Uterus (tissue), 2 donors: ENCODE measurements around the gene TLE4.

Source experiments
- CTCF ChIP-seq, 4 experiments: fragments of 200-600 bp in 2 of 4; fragments of 450-650 bp in 2 of 4; sonication (generic) in 2 of 4; IDR thresholded peaks; one replicate each; pipeline ENCODE4 v1.5.1; 2016 to 2019; ENCODE audit warnings: antibody characterized with exemption in 4 of 4, mild to moderate bottlenecking in 2 of 4, moderate library complexity in 1 of 4
- POLR2A ChIP-seq, 2 donors: fragments of 450-650 bp; IDR thresholded peaks; one replicate each; pipeline ENCODE4 v1.6.1; 2016; ENCODE audit warnings: antibody characterized with exemption in 2 of 2, mild to moderate bottlenecking in 1 of 2, moderate library complexity in 1 of 2

GRCh38 chr9:79637177-79637925, 65.6 kb downstream of the TLE4 start:
- no peak for TF ChIP-seq CTCF (IDR thresholded peaks at IDR 0.05)
- no peak for TF ChIP-seq POLR2A (IDR thresholded peaks at IDR 0.05)
